Colonic mucosa (tissue), 4 donors: ENCODE measurements around the gene ADAMTS13. TPM values are rescaled to one million over a fixed set of nuclear protein-coding genes. Genes with fewer than 3 reads are reported as not detected.

ENCODE experiments used
- DNase-seq: peaks from one replicate; pipeline ENCODE4 v3.0.0-alpha.2; 2020
- H3K27ac ChIP-seq: fragments of 200-600 bp; one replicate; pipeline ENCODE4 v1.8.0; 2021
- H3K27me3 ChIP-seq: fragments of 200-600 bp; one replicate; pipeline ENCODE4 v1.8.0; 2021
- H3K36me3 ChIP-seq: fragments of 200-600 bp; one replicate; pipeline ENCODE4 v1.8.0; 2021
- H3K4me1 ChIP-seq: fragments of 200-600 bp; one replicate; pipeline ENCODE4 v1.8.0; 2021; ENCODE audit warnings: mild to moderate bottlenecking
- H3K4me3 ChIP-seq: fragments of 200-600 bp; one replicate; pipeline ENCODE4 v1.8.0; 2021
- H3K9ac ChIP-seq, 2 donors: one replicate each; pipeline ENCODE4 v1.7.0; 2013; ENCODE audit warnings: control low read depth in 2 of 2, low read depth in 2 of 2, low read length in 2 of 2
- H3K9me3 ChIP-seq: fragments of 200-600 bp; one replicate; pipeline ENCODE4 v1.8.0; 2021
- intact Hi-C: fragments of 100-400 bp; cut with DNase I; formaldehyde crosslinking; loops from one replicate; pipeline ENCODE4 v1.14.1; 2022
- total RNA-seq, 2 donors: library from RNA; stranded (reverse); fragmentation: NEBNext Ultra II Directional in 1 of 2; extraction: Animal tissue kit (Norgen Biotek cat#: 25700) in 1 of 2; gene quantifications; one replicate each; pipeline ENCODE4 v1.2.1, GENCODE V29; 2021
- TF ChIP-seq, protein P1 (sequence below): fragments of 200-600 bp; IDR thresholded peaks from one replicate; pipeline ENCODE4 v1.8.0; 2022; ENCODE audit warnings: antibody characterized with exemption, mild to moderate bottlenecking
- donor health status: healthy.
- donor health status: DM: no; HTN: no; CAD: no.
- donor health status: DM: no; HTN: no; CAD: no.

Gene ADAMTS13
- total RNA-seq, 2 donors from 2014 or later: 4.2 TPM

DNA sequence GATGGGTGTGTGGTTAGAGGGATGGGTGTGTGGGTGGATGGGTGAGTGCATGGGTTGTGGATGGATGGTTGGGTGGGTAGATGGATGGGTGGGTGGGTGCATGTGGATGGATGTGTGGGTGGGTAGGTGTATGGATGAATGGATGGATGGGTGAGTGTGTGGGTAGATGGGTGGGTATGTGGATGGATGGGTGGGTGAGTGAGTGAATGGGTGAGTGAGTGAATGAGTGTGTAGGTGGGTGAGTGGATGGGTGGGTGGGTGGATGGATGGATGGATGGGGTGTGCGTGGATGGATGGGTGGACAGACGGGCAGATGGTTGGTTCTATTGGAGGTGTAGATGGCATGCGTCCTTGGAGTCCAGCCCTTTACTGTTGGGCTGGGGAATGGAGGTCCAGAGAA lies 28.8 kb upstream of the ADAMTS13 start:
- intact Hi-C loops: no loop called here
- H3K27ac ChIP-seq: no peak overlapping the region
- DNase-seq: no peak
- no peak overlapping the region for H3K4me3 ChIP-seq
- no peaks in the 10 kb centered on the region for H3K9me3 ChIP-seq
- no peak overlapping the region for H3K9ac ChIP-seq
- no peaks in the 10 kb centered on the region for H3K4me1 ChIP-seq
- no peaks in the 10 kb centered on the region for H3K36me3 ChIP-seq
- TF ChIP-seq, protein P1, sequence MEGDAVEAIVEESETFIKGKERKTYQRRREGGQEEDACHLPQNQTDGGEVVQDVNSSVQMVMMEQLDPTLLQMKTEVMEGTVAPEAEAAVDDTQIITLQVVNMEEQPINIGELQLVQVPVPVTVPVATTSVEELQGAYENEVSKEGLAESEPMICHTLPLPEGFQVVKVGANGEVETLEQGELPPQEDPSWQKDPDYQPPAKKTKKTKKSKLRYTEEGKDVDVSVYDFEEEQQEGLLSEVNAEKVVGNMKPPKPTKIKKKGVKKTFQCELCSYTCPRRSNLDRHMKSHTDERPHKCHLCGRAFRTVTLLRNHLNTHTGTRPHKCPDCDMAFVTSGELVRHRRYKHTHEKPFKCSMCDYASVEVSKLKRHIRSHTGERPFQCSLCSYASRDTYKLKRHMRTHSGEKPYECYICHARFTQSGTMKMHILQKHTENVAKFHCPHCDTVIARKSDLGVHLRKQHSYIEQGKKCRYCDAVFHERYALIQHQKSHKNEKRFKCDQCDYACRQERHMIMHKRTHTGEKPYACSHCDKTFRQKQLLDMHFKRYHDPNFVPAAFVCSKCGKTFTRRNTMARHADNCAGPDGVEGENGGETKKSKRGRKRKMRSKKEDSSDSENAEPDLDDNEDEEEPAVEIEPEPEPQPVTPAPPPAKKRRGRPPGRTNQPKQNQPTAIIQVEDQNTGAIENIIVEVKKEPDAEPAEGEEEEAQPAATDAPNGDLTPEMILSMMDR: no peak
- no peaks in the 10 kb centered on the region for H3K27me3 ChIP-seq

DNA sequence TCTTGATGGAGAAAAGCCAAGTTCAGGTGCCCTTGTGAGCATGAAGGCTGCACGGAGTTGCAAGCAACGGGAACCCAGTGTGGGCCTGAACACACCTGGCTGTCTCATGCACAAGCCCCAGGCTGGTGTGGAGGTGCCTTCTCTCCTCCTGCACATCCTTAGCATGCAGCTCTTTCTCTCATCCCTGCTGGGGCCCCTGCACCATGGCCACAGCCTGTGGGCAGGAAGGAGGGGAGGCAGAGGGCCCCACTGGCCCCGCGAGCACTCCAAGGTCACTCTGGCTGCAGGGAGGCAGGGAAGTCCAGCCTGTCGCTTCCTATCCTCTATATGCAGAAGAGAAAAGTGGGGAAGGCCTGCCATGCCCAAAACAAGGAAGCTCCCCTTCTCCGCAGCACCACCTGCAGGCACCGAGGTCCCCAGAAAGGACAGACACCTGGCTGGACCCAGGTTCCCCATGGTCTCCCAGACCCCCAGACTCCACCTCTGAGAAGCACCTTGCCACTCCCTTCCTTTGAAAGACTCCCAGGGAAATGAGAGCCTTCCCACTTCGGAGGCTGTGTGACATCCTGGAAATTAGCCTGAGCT lies 27.4 kb upstream of the ADAMTS13 start:
- Histone ChIP-seq H3K27ac (no peak overlapping the region), H3K9me3 (no peaks in the 10 kb centered on the region), H3K4me3 (no peak overlapping the region), H3K4me1 (no peaks in the 10 kb centered on the region), H3K9ac (no peak overlapping the region), H3K36me3 (no peaks in the 10 kb centered on the region), H3K27me3 (no peaks in the 10 kb centered on the region)
- DNase-seq: no peak
- intact Hi-C loops: no loop called here
- TF ChIP-seq, protein P1: no peak

DNA sequence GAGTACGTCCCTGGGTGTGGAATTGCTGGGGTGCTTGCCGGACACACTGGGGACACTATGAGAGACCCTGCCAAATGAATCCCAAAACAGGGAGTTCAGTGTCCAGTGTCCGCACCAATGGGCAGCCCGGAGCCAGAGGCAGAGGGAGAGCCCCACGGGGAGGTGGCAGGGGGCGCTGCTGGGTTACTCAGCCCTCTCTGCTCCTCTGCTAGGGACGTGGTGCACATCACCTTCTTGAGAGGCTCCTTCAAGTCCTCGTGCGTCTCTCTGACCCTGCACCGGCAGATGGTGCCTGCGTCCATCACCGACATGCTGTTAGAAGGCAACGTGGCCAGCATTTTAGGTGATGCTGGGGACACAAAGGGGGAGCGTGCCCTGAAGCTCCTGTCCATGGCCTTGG lies 25.2 kb upstream of the ADAMTS13 start:
- intact Hi-C loops: no loop called here

DNA sequence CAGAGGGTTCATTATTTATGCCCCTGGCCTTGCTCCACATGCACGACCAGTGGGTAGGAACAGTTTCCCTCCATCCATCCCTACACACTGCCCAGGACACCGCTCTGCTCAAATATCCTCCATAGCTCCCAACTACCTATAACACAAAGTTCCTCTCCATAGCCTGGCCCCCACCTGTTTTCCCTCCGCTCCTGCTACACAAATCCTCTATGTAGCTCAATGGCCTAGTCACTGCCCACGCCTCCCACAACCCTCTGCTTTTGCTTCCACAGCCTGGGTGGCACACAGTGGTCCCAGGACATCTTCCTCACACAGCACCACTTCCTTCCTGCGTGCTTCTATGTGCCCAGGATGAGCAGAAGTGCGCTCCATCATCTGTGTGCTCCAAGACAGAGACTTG lies 24.8 kb upstream of the ADAMTS13 start:
- H3K27me3 ChIP-seq: no peaks in the 10 kb centered on the region
- no peaks in the 10 kb centered on the region for H3K9me3 ChIP-seq
- no peaks in the 10 kb centered on the region for H3K36me3 ChIP-seq
- no peak overlapping the region for H3K27ac ChIP-seq
- TF ChIP-seq, protein P1: no peak
- H3K4me1 ChIP-seq: no peaks in the 10 kb centered on the region
- intact Hi-C loops: no loop called here
- no peak overlapping the region for H3K4me3 ChIP-seq
- DNase-seq: no peak
- no peak overlapping the region for H3K9ac ChIP-seq

More for the DNA sequence above, 25.2 kb upstream of the ADAMTS13 start:
- H3K4me1 ChIP-seq: no peaks in the 10 kb centered on the region
- no peaks in the 10 kb centered on the region for H3K9me3 ChIP-seq
- H3K36me3 ChIP-seq: no peaks in the 10 kb centered on the region
- H3K4me3 ChIP-seq: no peak overlapping the region
- H3K9ac ChIP-seq: no peak overlapping the region
- no peaks in the 10 kb centered on the region for H3K27me3 ChIP-seq
- DNase-seq: no peak
- no peak overlapping the region for H3K27ac ChIP-seq
- TF ChIP-seq, protein P1: no peak

DNA sequence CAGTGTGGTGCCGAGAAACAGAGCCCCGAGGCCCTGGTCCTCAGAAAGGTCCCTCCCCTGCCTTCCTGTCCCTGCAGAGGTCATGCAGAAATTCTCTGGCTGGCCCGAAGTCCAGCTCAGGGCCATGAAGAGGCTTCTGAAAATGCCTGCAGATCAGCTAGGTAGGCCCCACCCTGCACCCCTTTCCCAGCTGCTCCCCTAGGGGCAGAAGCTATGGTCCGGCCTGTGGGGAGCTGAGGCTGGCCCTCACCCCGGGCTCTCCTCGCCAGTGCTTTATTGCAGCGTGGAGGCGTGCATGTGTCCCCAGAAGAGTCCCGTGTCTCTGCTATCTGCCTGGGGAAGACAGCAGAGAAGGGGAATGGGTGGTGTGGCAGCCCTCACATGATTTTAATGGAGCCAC lies 24.3 kb upstream of the ADAMTS13 start:
- no peaks in the 10 kb centered on the region for H3K9me3 ChIP-seq
- no peak overlapping the region for H3K27ac ChIP-seq
- H3K27me3 ChIP-seq: no peaks in the 10 kb centered on the region
- H3K4me3 ChIP-seq: no peak overlapping the region
- H3K36me3 ChIP-seq: no peaks in the 10 kb centered on the region
- no peak for DNase-seq
- no peaks in the 10 kb centered on the region for H3K4me1 ChIP-seq
- intact Hi-C loops: no loop called here
- TF ChIP-seq, protein P1: no peak
- H3K9ac ChIP-seq: no peak overlapping the region
